Measurements from ENCODE around the gene PHF2.

PHF2 gene

DNA sequence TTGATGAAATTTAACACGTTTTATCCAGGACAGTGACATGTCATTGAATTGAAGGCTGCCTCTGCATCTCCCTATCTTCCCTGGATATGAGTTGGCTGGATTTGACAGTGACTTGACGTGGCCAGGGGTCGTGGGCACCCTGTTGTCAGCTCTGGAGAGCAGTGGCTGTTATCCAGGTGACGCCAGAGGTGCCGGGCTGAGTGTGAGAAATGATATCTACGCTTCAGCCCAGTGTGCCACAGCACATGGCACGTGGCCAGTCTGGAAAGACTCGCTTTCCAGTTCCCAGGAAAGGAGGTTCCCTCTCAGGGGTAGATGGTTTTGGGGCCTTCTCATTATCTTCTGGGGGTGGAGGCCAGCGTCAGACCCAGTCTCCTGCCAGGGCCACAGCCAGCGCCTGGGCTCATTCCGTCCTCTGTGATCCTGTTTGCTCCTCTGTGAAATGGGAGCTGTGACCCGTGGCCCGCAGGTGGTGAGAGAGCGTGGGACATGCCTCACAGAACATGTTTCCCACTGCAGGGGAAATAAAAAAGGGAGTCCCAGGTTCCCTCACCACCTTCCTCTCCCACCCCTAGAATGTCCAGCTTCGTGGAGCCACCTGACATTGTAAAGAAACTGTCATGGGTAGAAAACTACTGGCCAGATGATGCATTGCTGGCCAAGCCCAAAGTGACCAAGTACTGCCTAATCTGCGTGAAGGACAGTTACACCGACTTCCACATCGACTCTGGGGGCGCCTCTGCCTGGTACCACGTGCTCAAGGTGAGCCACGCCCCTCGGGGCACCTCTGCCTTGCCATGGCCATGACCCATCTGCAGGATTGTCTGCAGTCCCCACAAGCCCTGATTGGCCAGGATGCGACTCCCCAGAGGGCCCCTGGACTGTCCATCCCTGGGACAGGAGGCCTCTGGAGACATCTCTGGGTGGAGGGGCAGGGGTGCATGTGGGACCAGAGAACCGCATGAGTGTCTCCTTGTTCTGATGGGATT, 76.5 kb downstream of the PHF2 start:
- no peak for DNase-seq (ENCODE audit: low spot score)

DNA sequence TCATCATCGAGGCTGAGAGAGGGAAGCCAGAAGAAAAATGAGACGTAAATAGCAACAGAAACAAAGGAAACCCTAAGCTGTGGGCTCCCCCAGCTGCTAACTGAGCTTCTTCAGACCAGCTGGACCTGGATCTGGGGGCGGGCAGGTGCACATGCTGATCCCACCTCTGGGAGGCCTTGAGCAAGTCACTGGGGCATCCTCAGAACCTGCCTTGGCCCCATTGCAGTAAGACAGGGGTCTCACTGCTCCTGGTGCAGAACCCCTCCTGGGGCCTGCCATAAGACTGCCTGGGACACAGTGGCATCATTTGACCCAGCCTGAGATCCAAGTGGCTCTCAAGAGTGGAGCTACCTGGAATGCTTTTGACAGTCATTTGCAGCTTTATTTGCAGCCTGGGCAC, 77.4 kb downstream of the PHF2 start:
- no peak for DNase-seq (ENCODE audit: low spot score)

DNA sequence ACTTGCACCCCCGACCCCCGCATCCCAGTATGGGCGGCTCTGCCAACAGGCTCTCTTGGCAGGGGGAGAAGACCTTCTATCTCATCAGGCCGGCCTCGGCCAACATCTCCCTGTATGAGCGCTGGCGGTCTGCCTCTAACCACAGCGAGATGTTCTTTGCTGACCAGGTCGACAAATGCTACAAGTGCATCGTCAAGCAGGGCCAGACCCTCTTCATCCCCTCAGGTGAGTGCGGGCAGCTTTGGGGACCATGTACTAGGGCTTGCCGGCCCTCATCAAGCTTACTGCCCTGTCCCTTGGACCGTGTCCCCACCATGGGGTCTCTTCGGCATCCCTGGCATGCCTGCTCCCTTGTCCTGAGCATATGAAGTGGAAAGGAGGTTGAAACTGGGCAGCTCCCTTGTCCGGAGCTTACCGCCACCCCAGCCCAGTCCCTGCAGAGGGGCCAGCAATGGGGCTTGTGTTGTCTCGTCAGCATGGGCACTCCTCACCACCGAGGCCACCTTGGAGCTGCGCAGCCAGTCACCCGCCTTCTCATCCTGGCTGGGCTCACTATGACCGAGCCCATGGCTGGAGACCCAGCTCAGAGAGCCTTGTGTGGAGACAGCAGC, 78.1 kb downstream of the PHF2 start:
- no peak for DNase-seq (ENCODE audit: low spot score)

GRCh38 chr9:93655621-93656425, 79.4 kb downstream of the PHF2 start:
- no peak for DNase-seq (ENCODE audit: low spot score)

DNA sequence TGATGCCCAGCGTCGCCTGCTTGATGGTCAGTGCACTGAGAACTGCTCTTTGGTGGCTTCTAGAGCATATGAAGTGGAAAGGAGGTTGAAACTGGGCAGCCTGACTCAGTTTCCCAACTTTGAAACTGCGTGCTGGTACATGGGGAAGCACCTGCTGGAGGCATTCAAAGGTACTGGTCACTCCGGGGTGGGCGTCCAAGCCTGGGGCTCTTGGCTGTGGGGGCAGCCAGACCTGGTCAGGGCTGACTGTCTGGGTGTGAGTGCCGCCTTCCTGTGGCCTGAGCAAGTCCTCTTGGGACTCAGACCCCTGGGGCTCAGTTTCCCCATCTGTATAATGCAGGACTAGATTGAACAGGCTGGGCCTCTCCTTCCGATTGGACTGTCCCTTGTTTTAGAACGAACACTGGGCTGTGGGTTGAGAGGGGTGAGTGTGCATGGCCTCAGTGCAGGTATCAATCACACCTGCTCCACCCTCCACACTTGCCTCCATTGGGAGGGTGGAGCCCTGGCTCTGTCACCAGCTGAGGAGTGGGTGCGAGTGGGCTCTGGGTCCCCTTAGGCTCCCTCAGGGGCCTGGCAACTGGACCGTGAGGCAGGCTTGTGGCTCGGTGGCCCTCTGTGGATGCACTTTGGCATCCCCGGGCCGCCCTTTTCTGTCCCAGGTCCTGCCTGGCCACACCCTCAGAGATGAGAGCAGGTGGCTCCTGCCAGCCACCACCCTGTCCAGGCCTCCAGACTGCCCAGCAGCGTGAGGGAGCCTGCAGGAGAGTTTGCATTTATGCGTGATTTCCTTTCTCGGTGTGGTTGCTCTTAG, 80.2 kb downstream of the PHF2 start:
- no peak for DNase-seq (ENCODE audit: low spot score)

DNA sequence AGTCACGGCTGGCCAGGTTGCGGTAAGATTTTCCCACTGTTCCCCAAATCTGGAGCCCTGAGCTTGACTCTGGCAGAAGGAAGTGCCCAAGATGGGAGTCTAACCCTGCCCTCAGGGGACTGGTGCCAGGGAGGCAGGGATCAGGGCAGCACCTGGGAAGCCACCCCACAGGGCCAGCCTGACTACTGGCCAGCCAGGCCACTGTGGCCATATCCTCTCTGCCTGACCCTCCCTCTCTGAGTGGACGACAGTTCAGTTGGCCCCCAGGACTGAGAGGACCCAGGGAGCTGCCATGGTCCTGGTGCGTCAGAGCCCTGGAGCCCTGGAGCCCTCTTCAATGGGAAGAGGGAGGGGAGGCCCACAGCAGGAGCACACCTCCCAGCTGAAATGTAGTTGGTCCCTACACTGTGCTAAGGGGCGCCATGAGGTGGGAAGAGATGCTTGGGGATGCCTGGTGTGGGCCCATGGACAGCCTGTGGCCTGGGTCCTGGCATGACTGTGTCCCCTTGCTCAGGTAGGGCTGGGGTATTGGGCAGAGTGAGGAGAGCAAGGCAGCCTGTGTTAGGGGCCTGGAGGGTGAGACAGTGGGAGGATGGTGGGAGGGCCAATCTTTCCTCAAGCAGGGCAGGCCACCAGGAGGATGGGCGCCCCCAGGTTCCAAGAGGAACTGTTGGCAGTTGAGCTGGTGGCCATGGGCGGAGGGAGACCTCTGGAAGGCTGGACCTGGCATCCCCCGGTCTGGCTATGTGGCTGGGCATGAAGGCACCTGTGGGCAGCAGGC, 81.1 kb downstream of the PHF2 start:
- DNase-seq (ENCODE audit: low spot score), result no peak

GRCh38 chr9:93658184-93658925, 82.0 kb downstream of the PHF2 start:
- no peak for DNase-seq (ENCODE audit: low spot score)

GRCh38 chr9:93659044-93659836, 82.9 kb downstream of the PHF2 start:
- DNase-seq (ENCODE audit: low spot score), result no peak

DNA sequence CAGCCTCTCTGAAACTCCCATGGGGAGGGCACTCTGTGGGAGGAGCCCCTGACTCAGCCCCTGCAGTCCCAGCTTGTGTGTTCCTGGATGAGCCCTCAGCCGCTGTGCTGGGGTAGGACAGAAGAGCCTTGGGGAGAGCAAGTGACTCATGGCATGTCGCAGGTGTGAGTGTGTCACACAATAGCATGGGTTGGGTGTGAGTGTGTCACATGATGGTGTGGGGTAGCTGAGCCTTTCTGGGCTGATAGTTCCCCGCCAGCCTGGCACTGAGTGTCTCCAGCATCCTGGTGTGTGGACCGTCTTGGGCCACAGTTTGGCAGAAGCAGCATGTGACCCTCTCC, 83.4 kb downstream of the PHF2 start:
- DNase-seq (ENCODE audit: low spot score), result no peak

DNA sequence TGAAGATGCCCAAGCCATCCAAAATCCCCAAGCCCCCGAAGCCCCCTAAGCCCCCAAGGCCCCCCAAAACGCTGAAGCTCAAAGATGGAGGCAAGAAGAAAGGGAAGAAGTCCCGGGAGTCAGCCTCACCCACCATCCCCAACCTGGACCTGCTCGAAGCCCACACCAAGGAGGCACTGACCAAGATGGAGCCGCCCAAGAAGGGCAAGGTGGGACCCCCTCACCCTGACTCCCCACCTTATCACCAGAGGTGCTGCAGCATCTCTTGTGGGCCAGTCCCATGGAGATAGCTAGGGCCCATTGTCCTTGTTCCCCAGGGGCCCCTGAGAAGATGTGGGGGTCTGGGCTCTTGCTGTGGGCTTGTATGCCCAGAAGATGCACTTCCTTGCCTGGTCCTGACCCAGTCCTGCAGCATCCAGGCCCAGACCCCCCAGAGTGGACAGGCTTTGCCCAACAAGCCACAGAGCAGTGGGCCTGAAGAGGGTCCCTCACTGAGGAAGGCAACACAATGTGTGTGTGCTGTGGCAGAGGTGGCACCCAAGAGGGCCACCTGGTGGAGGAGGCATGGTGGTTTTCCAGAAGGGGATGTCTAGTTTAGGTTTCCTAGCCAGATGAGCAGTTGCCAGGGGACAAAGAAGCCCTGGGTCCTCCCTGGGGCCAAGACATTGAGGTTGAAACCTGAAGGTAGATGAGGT, 84.1 kb downstream of the PHF2 start:
- no peak for DNase-seq (ENCODE audit: low spot score)

- DNase-seq (ENCODE audit: low spot score), result no peak
These were observed 85.2 kb downstream of the PHF2 start for GRCh38 chr9:93661591-93661990.

- no peak for DNase-seq (ENCODE audit: low spot score)
These were observed 85.7 kb downstream of the PHF2 start for GRCh38 chr9:93662016-93662638.

- no peak for DNase-seq (ENCODE audit: low spot score)
These were observed 86.7 kb downstream of the PHF2 start for GRCh38 chr9:93662952-93663572.

DNA sequence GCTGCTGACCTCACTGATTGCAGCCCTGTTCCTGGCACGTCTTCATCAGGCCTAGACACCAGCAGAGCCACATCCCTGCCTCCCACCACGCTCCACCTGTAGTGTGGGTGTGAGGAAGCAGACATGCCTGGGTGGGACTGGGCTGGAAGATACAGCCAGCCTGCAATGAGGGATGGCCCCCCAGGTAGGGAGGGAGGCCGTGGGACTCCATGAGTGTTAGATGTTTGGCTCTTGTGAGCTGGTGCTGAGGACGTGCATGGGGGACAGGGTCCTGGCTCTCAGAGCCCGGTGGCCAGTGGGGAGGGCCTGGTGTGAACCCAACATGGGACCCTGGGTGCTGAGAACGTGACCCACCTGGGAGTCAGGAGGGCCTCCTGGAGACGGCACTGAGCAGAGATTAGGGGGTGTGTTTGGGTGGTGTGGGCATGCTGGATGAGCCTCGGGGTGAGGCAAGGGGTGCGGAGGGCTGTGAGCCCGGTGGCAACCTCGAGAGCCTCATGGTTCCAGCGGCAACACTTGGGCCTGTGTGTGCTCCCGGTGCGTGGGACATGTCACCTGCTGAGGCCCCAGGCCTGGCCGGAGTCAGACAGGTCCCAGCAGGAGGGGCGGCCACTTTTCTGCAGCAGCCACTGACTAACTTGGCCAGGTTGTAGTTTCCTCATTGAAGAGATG, 87.6 kb downstream of the PHF2 start:
- no peak for DNase-seq (ENCODE audit: low spot score)

- no peak for DNase-seq (ENCODE audit: low spot score)
These were observed 88.3 kb downstream of the PHF2 start for GRCh38 chr9:93664549-93665120.

DNA sequence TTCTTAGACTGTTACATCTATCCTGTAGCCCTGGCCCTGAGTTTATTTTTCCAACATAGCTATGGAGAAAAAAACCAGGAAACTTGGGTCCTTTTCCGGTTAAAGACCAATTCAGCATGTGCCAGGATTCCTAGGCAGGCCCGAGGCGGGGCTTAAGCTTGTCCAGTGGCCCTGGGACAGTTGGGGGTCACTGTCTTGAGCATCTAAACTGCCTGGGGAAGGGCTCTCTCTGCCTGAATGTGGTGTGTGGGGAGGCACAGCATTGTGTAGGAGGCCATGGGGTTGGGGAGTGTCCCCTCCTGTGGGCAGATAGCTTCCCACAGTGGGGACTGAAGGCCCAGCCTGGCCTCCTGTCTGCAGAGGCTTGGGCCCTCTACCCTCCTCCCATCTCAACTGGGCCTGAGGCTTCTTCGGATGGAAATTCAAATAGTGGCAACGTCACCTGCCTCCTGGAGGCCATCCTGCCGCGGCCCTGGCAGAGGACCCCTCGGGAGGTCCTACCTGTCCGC, 88.8 kb downstream of the PHF2 start:
- DNase-seq (ENCODE audit: low spot score), result no peak
